Measurements from ENCODE around the gene MAP2K1. TPM values are rescaled to one million over a fixed set of nuclear protein-coding genes. Genes with fewer than 3 reads are reported as not detected.

MAP2K1 gene
- 89.3 to 134 TPM (median 128 TPM) in 5 replicates for total RNA-seq (2022; extraction: Qiagen RNA extraction)

DNA sequence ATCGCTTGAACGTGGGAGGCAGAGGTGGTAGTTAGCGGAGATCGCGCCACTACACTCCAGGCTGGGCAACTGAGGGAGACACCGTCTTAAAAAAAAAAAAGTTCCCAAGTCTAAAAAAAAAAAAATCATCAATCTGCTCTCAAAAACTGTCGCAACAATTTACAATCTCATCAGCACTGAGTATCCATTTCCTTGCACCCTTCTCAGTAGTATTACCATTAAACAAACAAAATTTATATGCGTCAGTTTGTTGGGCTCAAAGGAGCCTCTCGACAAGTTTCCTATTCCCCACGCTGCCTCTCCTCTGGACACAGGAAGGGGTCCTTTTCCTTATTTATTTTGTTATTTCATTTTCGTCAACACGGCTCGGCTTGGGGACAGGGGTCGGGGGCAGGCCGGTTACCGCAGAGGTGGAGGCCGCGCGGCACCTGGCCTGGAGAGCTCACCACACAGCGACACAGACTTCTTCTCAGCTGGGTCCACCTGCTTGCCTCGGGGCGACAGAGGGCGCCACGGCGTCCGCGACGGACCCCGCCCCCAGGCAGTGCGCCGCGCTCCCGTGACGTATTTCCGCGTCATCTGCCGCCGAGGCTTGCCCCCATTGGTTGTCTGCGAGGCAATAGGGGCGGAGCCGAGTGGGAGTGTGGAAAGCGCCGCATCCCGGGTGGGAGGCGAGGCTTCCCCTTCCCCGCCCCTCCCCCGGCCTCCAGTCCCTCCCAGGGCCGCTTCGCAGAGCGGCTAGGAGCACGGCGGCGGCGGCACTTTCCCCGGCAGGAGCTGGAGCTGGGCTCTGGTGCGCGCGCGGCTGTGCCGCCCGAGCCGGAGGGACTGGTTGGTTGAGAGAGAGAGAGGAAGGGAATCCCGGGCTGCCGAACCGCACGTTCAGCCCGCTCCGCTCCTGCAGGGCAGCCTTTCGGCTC, at the start of gene MAP2K1:
TSS of gene MAP2K1 (plus strand) at position 709 of the 920 bp plus-strand sequence. CDS start 436 bp downstream, outside the sequence.

DNA sequence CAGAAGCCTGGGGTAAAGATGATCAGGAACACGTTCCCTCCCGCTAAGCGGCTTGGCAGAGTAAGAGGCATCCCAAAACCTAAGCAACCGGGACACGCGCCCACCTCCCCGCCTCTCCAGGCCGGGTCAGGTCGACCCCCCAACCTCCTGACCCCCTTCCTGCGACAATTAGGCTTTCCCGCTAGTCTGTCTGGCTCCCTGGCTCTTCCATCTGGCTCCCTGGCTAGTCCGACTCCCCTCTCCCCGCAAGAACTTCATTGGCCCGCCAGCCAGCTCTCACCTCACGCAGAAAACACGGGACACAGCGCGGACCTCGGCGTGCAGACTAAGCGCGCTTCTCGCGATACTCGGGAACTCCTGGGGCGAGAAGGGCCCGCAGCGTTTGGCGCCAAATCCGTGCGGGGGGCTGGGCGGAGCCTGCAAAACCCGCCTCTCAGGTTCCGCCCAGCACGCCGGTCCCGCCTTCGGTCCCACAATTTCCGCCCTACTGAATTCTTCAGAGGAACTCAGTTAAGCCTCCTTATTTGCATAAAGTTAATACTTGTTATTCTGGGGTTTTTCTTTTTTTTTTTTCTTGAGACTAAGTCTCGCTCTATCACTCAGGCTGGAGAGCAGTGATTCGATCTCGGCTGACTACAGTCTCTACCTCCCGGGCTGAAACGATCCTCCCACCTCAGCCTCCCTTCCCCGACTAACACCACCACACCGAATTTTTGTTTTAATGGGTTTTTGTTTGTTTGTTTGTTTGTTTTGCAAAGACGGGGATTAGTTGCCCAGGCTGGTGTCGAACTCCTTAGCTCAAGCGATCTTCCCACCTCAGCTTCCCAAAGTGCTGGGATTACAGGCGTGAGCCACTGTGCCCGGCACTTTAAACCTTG, 30.1 kb upstream of the MAP2K1 start, which contains the start of gene TIPIN:
TSS of gene TIPIN (minus strand) at position 327 of the 878 bp plus-strand sequence. CDS start 3,738 bp downstream, outside the sequence.

DNA sequence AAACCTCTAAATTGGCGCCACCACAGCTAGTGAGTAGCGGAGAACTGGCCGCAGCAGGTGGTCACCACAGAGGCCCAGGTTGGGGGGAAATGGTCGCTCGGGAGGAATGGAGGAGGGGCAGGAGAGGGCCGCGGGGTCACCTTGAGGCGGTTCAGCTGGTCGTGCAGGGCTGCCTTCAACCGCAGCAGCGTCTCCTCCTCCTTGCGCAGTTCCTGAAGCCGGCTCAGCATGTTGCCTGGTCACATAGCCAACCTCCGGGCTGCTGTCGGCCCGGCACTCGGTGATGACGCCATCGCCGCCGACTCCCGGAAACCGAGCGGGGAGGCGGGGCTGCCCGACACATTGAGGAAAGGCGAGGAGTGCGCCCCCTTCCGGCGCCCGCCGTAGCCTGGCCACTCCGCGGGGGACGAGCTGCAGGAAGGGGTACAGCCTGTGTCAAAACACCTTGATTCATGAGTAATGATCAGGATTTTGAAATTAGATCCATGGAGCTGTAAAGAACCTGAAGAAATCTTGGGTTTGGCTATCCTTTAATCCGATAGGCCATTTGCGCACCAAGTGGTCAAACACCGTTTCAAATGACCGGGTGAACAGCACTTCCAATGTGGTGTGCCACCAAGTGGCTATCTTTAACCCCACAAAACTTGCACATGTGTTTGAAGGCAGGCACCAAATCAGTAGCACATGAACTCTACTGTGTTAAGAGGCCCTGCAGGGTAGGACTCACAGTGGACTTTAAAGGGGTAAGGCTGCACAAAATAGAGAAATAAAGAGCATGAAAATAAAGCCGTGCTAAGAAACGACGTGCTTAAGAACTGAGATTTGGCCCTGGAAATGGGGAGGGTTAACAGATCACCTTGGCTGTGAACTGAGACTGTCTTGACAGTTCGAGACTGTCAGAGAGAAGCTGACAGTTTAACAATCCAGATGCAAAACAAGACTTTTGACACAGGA, 111.1 kb downstream of the MAP2K1 start, which contains the start of gene SNAPC5:
TSS of gene SNAPC5 (minus strand) at position 261 of the 954 bp plus-strand sequence. CDS start at position 230, 31 bp downstream.

DNA sequence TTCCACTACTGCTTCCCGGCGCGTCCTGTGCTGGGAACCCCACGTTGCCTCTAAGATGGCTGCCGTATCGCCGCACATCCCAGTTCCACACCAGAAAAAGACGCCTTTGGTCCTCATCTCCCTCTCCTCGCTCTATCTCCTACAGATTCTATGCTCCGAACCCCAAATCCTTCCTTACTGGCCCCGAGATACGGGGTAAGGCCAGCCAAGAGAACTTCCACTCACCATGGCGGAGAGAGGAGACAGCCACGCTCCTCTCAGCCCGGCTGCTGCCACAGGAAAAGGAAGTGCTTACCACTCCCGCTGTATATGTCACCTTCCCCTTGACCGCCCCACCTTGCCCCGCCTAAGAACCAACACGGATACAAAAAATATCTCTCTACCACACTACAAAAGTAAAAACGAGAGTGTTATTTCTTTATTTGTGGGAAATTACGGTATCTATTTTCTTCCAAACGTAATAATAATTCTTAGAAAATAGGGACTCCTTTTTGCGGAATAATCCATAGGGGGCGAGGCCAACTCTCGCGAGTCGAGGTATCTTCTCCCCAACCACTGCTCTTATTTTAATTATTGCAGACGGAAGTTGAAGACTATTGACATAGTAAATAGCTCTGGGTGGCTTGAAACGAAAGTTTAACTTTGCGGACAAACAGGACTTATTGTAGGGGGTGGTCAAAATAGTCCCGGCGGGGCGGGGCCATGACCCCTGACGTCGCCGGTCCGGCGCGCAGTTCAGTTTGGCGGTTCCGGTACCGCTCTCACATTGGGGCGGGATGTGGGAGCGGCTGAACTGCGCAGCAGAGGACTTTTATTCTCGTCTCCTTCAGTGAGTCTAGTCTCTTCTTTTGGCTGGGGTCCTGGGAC, 118.1 kb downstream of the MAP2K1 start, which contains the start of the genes RPL4 and ZWILCH:
TSS of gene RPL4 (minus strand) at position 293 of the 867 bp plus-strand sequence. CDS start at position 228, 65 bp downstream.
TSS of gene ZWILCH (plus strand) at position 764 of the 867 bp plus-strand sequence. CDS start at position 777, 13 bp downstream.

Other genes with a start within 250 kb of the MAP2K1 start
- gene MEGF11, start 133.2 kb upstream of the MAP2K1 start, total RNA-seq (2022; extraction: Qiagen RNA extraction) = 0.26 to 0.53 TPM (median 0.31 TPM) in 5 replicates
- 29.3 to 33.9 TPM (median 31.0 TPM) in 5 replicates for gene DIS3L, start 93.3 kb upstream of the MAP2K1 start, total RNA-seq (2022; extraction: Qiagen RNA extraction)
- 21.2 to 30.9 TPM (median 23.6 TPM) in 5 replicates for gene TIPIN, start 30.2 kb upstream of the MAP2K1 start, total RNA-seq (2022; extraction: Qiagen RNA extraction)
- gene SNAPC5, start 110.8 kb downstream of the MAP2K1 start, total RNA-seq (2022; extraction: Qiagen RNA extraction) = 43.0 to 61.0 TPM (median 45.7 TPM) in 5 replicates
- gene RPL4, start 117.9 kb downstream of the MAP2K1 start, total RNA-seq (2022; extraction: Qiagen RNA extraction) = 5,201 to 6,411 TPM (median 5,352 TPM) in 5 replicates
- 31.5 to 39.7 TPM (median 35.3 TPM) in 5 replicates for gene ZWILCH, start 118.4 kb downstream of the MAP2K1 start, total RNA-seq (2022; extraction: Qiagen RNA extraction)
- gene LCTL, start 179.1 kb downstream of the MAP2K1 start, total RNA-seq (2022; extraction: Qiagen RNA extraction) = not detected in 5 replicates

Measured in A549 treated with Mapracorat at 1 μM for 4 hours (cell line).